Hypothalamus (tissue), 51 donors: ENCODE measurements around the gene C10orf95.
"Not testable (repeated sequence)": the region's sequence is repeated elsewhere in the genome, so short reads cannot be mapped to it uniquely, and the experiment has no call there.

Experiments
- DNase-seq, 51 donors: peaks; one replicate each; lab custom pipeline; 2025; lab: John Stamatoyannopoulos, UW

C10orf95 gene

GRCh38 chr10:102451105-102451969 lies at the start of gene C10orf95:
C10orf95 (minus strand) TSS chr10:102451543; CDS start chr10:102451093, 450 bp downstream.
- peak in 4 of 51 donors; percentile 21 to 55 (median 43) for DNase-seq

DNA sequence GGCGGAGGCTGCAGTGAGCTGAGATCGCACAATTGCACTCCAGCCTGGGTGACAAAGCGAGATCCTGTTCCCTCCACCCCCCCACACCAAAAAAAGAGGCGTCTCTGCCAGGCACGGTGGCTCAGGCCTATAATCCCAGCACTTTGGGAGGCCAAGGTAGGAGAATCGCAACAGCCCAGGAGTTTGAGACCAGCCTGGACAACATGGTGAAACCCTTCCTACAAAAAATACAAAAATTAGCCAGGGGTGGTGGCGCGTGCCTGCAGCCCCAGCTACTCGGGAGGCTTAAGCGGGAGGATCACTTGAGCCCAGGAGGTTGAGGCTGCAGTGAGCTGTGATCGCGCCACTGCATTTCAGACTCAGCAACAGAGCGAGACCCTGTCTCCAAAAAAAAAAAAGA lies 49.3 kb upstream of the C10orf95 start:
- DNase-seq = not testable (repeated sequence)

GRCh38 chr10:102499356-102499755 lies 48.0 kb upstream of the C10orf95 start:
- DNase-seq = no peak

GRCh38 chr10:102497545-102497944 lies 46.2 kb upstream of the C10orf95 start:
- no peak for DNase-seq

DNA sequence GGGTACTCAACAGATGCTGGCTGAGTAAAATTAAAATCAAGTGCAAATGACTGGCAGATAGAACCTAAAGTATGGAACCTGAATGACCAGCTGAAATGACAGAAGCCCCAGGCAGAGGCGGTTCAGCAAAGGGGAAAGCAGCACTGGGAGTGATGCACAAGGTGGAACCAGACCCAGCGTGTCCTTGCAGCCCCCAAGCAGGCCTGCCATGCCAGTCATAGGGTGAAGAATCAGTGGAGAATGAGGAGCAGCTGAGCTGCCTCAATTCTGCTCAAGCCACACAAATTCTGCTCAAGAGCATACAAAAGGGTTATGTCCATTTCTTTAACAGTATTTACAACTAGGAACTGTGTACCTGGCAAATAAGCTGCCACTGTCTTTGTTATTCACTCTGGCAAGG lies 42.4 kb upstream of the C10orf95 start:
- DNase-seq = no peak

DNA sequence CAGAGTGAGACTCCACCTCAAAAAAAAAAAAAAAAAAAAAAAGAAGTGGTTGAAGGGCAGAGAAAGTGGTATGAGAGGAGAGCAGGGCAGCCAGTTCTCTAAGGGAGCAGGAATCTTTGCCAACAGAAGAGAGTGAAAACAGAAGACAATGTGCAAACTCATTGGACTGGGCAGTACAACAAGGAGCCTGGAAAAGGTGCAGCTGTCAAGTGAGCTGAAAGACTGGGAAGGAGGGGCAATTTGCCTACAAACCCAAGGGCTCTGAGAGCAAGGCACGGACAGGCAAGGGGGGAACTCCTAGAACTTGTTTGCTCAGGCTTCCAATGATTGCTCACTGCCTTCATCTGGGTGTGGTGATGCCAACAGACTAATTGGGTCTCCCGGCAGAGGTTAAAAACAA lies 41.6 kb upstream of the C10orf95 start:
- DNase-seq = peak in 20 of 51 donors; percentile 8 to 74 (median 34)

DNA sequence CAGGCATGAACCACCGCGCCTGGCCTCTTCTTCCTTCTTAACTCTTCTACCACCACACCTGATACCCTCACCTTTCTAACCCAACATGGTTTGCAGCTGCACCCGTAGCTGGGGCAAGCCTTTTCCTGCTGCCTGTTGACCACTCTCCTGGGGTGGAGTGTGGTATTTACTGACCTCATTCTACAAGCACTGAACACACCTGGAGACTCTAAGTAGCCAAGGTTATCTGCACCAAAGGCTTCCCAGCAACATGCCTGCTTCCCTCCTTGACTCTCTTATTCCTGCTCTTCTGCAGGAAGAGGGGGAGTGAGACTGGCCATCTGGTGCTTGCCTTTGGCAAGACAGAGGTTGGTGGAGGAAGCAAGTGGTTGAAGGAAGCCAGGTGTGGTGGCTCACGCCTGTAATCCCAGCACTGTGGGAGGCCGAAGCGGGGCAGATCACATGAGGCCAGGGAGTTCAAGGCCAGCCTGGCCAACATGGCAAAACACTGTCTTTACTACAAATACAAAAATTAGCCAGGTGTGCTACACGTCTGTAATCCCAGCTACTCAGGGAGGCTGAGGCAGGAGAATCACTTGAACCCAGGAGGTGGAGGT lies 41.1 kb upstream of the C10orf95 start:
- DNase-seq = no peak

- no peak for DNase-seq
Measured at GRCh38 chr10:102491136-102491535, 39.8 kb upstream of the C10orf95 start.

DNA sequence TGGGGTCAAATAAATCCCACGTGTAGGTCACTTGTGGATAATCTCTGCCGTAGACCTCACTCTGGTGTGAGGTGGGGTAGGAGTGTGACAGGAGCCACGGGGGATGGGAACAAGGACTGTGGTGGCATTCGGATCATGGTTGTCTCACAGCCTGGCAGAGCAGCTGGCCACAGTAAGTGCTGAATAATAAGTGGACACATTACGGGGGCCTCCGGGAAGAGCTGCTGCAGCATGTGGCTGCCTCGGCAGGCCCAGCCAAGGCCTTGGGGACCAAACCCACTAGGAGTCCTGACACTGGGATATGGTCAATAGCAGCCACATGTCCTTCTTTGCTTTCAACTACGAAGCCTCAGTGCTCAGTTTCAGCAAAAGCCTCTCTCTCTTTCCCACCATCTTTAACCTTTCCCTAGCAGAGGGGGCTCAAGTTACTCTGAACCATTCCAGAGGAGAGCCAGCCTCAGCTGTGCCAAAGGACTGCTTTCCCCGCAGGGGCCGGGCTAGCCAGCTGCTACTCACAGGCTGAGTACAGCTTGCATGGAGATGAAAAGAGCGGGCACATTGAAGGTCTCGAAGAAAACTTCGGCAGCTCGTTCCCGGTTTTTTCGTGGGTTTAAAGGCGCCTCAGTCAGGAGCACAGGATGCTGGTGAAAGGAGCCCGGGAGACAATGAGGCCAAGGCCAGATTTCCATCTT lies 33.9 kb upstream of the C10orf95 start:
- DNase-seq = peak in 3 of 51 donors; percentile 17 to 22 (median 20)

DNA sequence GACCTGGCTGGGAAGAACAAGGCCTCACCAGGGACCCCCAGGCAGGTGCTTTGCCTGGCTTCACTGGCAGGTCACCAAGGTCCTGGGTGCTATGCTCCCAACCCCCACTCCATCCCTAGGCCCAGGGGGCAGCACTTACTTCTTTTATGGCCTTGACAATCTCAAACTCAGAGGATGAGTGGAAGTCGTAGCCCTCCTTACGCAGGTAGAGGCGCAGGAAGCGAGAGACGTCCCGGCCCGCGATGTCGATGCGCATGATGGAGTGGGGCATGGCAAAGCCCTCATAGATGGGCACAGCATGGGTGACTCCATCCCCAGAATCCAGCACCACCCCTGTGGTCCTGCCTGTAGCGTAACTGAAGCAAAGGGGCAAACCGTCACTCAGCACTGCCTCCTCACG lies 32.7 kb upstream of the C10orf95 start:
- no peak for DNase-seq

DNA sequence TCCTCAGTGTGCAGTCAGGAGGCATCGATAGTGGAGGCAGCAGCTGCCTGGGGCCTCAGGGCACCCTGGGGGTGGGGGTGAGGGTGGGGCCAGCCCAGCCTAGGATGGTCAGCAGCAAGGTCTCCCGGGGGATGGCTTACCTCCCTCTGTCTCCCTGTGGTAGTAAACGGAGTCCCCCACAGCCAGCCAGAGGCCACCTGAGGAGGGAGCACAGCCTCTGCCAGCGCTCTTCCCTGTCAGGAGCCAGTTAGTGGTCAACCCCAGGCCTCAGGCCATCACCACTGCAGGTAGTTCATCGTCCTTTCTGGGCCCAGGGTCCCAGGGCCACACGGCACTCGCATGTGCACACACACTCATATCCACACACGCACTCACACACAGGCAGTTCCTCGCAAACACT lies 29.1 kb upstream of the C10orf95 start:
- no peak for DNase-seq

DNA sequence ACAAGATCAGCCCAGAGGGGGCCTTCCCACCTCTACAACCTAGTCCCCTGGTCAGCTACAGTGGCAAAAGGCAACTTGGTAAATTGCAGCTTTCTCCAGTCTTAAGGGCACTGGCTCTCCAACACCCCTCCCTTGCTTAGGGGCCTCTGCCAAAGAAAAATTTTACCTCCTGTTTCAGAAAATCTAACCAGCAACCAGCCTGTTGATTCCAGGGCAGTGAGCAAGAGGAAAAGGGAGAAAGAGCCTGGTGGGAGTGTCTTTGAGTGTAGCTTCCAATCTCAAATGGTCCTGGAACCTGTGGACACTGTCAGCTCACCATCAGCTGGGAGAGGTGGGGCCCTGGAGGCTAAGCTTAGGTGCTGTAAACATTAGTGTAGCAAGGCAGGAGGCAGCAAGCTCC lies 28.3 kb upstream of the C10orf95 start:
- DNase-seq = no peak

DNA sequence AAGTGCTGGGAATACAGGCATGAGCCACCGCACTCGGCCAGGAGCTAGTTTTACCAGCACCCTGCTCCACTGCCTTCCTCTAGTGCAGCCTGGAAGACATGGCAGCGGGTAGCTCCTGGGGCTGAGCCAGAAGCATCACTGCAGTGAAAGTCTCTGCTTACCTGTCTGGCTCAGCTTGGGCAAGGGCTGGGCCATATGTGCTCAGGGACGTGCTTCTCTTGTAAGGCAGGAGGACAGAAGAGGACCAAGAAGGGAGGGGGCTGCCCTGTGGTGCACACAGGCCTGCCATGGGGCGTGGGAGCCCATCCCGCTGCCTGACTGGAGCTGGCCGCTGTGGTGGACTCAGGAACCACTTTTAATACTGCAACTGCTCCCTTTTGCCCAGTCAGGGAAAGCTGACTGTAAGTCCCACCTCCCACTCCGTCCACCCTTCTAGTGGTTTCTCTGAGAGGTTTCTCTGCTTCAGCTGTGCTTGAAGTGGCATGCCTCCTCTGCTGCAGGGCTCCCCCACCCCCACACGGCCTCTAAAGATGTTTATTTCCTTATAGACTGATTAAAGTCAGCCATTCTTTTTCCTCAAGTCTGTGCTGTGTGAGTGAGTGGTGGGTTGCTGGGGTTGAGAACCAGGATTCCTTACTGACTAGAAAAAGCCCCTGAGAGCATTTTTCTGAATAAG lies 25.3 kb upstream of the C10orf95 start:
- no peak for DNase-seq

DNA sequence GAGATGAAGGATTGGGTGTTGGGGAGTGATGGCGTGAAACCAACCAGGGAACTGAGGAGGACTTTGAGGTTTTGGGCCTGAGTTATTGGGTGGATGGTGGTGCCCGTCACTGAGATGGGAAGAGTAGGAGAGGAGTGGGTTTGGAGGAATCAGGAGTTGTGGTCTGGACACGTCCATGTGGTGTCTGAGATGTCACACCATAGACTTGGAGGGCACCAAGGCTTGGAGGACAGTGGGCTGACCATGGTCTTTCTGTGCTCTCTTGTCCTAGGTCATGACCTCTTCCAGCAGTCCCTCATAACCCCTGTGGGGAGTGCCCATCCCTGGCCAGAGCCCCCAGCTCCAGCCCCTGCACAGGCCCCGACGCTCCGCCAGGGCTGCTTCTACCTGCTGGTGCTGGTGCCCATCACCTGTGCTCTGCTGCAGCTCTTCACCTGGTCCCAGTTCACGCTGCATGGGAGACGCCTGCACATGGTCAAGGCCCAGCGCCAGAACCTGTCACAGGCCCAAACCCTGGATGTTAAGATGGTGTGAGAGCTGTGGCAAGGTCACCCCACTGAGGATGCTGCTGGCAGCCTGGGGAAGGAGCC lies 24.2 kb upstream of the C10orf95 start:
- DNase-seq = no peak

DNA sequence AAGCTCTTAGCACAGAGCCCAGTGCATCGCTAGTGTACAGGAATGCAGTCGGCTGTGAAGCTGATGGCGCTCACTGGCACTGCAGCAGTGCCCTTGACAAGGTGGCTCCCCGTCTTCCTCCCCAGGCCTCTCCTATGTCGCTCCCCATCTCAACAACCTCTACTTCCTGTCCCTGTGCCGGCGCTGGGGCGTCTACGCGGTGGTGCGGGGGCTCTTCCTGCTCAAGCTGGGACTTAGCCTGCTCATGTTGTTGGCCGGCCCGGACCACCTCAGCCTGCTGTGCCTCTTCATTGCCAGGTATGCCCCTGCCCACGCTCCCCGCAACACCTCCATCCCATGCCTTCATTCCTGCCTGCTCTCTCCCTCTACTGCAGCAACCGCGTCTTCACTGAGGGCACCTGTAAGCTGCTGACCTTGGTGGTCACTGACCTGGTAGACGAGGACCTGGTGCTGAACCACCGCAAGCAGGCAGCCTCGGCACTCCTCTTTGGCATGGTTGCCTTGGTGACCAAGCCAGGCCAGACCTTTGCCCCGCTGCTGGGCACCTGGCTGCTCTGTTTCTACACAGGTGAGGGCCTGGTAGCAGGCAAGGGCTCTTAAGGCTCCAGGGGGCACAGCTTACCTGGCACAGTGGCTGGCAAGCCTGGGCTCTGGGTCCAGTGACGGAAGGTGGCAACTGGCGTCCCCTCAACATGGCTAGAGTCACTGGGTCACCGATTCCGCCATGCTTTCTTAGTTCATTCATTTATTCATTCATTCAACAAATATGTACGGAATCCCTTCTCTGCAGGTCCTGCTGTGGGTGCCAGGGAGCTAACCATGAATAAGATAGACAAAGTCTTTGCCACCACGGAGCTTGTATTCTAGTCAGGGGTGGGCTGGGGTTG lies 22.3 kb upstream of the C10orf95 start:
- DNase-seq = no peak

DNA sequence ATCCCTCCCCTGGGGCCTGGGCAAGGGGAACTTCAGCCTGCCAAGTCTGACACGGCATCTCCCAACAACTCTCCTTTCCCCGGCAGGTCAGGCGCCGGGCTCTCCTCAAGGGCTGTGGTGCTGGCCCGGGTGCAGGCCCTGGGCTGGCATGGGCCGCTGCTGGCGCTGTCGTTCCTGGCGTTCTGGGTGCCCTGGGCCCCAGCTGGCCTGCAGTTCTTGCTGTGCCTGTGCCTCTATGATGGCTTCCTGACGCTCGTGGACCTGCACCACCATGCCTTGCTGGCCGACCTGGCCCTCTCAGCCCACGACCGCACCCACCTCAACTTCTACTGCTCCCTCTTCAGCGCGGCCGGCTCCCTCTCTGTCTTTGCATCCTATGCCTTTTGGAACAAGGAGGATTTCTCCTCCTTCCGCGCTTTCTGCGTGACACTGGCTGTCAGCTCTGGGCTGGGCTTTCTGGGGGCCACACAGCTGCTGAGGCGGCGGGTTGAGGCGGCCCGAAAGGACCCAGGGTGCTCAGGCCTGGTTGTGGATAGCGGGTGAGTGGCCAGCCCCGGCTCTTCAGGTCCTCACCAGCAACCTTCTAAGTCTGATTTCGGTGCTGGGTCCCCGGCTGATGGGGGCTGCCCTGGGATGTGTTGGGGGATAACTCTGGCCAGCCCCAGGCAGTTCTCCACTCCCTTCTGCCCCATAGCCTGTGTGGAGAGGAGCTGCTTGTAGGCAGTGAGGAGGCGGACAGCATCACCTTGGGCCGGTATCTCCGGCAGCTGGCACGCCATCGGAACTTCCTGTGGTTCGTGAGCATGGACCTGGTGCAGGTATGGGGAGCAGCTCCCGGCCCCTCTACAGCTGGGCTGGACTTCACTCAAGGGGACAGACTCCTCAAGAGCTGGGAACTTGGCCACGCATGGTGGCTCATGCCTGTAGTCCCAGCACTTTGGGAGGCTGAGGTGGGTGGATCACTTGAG lies 19.5 kb upstream of the C10orf95 start:
- DNase-seq = no peak

- no peak for DNase-seq
Measured at GRCh38 chr10:102468683-102469082, 17.3 kb upstream of the C10orf95 start.

GRCh38 chr10:102467971-102468438 lies 16.7 kb upstream of the C10orf95 start:
- no peak for DNase-seq
